Measurements from ENCODE around the gene BCKDHA. TPM values are rescaled to one million over a fixed set of nuclear protein-coding genes. Genes with fewer than 3 reads are reported as not detected.
"Not testable (repeated sequence)": the region's sequence is repeated elsewhere in the genome, so short reads cannot be mapped to it uniquely, and the experiment has no call there.

BCKDHA gene
- total RNA-seq, 1 donor from 2014 or later = 6.8 TPM

DNA sequence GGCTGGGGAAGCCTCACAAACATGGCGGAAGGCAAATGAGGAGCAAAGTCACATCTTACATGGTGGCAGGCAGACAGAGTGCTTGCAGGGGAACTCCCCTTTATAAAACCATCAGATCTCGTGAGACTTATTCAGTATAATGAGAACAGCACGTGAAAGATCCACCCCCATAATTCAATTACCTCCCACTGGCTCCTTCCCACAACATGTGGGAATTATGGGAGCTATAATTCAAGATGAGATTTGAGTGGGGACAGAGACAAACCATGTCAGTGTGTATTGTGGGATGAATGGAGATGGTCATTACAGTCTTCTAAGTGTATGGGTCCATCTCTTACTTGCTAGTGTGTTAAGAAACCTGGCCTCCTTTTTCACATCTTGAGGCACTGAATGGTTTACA is 4.4 kb downstream of the BCKDHA start:
- no peaks in the 10 kb centered on the region for H3K27me3 Mint-ChIP-seq (ENCODE audit: low read depth)
- no peak for DNase-seq (ENCODE audit: low read depth, low spot score)
- H3K4me3 Mint-ChIP-seq = peak overlapping the region; percentile 47
- peaks cover 21% of the 10 kb centered on the region for H3K4me1 Mint-ChIP-seq
- H3K27ac Mint-ChIP-seq (ENCODE audit: unreplicated experiment) = no peak overlapping the region
- no peaks in the 10 kb centered on the region for H3K9me3 Mint-ChIP-seq
- TF ChIP-seq, protein P1, sequence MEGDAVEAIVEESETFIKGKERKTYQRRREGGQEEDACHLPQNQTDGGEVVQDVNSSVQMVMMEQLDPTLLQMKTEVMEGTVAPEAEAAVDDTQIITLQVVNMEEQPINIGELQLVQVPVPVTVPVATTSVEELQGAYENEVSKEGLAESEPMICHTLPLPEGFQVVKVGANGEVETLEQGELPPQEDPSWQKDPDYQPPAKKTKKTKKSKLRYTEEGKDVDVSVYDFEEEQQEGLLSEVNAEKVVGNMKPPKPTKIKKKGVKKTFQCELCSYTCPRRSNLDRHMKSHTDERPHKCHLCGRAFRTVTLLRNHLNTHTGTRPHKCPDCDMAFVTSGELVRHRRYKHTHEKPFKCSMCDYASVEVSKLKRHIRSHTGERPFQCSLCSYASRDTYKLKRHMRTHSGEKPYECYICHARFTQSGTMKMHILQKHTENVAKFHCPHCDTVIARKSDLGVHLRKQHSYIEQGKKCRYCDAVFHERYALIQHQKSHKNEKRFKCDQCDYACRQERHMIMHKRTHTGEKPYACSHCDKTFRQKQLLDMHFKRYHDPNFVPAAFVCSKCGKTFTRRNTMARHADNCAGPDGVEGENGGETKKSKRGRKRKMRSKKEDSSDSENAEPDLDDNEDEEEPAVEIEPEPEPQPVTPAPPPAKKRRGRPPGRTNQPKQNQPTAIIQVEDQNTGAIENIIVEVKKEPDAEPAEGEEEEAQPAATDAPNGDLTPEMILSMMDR (conservative IDR thresholded peaks at IDR 0.05) = no peak
- no peaks in the 10 kb centered on the region for H3K36me3 Mint-ChIP-seq (ENCODE audit: low read depth)

DNA sequence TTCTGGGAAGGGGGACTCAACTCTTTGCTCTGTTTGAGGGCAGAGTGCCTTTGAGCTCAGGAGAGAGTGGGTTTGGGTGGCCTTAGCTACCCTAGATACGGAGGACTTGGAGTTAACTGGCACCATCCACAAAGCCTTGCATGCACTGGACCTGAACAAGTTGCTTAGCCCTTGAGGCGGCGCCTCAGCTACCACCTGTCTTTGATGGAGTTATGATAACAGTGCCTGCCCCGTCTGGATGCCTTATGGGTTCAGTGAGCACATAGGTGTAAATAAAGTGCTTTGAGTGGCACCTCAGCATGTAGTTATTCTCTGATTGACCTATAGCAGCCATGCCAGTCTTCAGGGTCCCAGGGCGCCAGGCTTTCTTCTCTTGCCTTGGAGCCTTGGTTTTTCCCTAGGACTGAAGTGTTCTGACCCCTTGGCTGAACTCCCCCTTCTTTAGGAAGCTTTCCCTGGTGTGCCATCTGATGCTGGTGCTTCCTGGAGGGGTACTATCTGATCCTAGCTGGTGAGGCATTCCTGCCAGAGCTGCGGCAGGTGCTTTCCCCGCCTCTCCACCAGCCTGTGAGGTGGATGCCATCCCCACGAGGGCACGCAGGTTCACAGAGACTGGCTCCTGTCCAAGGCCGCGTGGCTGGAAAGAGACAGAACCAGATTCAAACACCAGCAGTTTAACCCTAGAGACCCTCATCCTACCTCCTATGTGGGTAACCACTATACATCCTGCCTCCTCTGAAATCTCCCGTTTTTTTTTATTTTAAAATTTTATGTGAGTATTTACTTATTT is 5.8 kb downstream of the BCKDHA start:
- Mint-ChIP-seq H3K9me3 (no peaks in the 10 kb centered on the region), H3K4me3 (no peak overlapping the region), H3K4me1 (peaks cover 7% of the 10 kb centered on the region), H3K27ac (ENCODE audit: unreplicated experiment) (no peak overlapping the region), H3K27me3 (ENCODE audit: low read depth) (no peaks in the 10 kb centered on the region), H3K36me3 (ENCODE audit: low read depth) (no peaks in the 10 kb centered on the region)
- no peak for DNase-seq (ENCODE audit: low read depth, low spot score)
- TF ChIP-seq, protein P1 (conservative IDR thresholded peaks at IDR 0.05) = no peak

DNA sequence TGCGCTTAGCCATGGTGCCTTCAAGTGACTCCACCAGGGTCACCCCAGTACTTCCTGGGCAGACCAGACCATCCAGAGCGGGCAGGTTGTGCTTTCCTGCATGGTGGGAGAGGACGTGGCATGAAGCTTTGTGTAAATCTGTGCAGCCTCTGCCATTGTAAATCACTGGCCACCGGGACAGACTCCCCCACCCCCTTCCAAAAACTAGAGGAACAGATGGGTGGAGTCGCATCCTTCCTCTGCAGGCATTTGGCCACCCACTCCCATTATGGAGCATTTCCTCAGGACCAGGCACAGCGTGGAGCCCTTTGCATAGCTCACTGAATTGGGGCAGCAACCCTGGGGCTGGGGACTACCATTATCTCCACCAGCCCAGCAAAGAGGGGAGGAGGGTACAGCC is 8.2 kb downstream of the BCKDHA start:
- H3K4me1 Mint-ChIP-seq = no peaks in the 10 kb centered on the region
- H3K27me3 Mint-ChIP-seq (ENCODE audit: low read depth) = no peaks in the 10 kb centered on the region
- no peak overlapping the region for H3K4me3 Mint-ChIP-seq
- no peak overlapping the region for H3K27ac Mint-ChIP-seq (ENCODE audit: unreplicated experiment)
- H3K36me3 Mint-ChIP-seq (ENCODE audit: low read depth) = no peaks in the 10 kb centered on the region
- TF ChIP-seq, protein P1 (conservative IDR thresholded peaks at IDR 0.05) = no peak
- no peaks in the 10 kb centered on the region for H3K9me3 Mint-ChIP-seq
- no peak for DNase-seq (ENCODE audit: low read depth, low spot score)

DNA sequence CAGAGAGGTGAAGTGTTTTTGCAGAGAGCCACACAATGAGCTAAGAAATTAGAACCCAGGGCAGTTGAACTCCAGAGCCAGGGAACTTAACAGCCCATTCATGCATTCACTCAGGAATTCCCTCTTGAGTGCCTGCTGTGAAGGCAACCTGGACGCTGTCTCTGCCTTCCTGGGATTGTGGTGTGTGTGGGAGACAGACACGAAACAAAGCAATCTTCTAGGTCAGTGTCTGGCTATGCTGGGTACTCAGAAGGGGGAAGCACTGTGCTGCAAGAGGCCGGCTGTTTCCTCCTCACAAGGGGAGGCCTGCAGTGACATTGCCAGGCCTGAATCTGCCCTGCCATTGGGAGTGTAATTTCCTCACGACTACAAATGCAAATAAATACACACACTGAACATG is 9.7 kb downstream of the BCKDHA start:
- H3K9me3 Mint-ChIP-seq = no peaks in the 10 kb centered on the region
- H3K36me3 Mint-ChIP-seq (ENCODE audit: low read depth) = no peaks in the 10 kb centered on the region
- no peak for DNase-seq (ENCODE audit: low read depth, low spot score)
- no peak overlapping the region for H3K27ac Mint-ChIP-seq (ENCODE audit: unreplicated experiment)
- no peaks in the 10 kb centered on the region for H3K4me1 Mint-ChIP-seq
- TF ChIP-seq, protein P1 (conservative IDR thresholded peaks at IDR 0.05) = no peak
- no peak overlapping the region for H3K4me3 Mint-ChIP-seq
- H3K27me3 Mint-ChIP-seq (ENCODE audit: low read depth) = no peaks in the 10 kb centered on the region

DNA sequence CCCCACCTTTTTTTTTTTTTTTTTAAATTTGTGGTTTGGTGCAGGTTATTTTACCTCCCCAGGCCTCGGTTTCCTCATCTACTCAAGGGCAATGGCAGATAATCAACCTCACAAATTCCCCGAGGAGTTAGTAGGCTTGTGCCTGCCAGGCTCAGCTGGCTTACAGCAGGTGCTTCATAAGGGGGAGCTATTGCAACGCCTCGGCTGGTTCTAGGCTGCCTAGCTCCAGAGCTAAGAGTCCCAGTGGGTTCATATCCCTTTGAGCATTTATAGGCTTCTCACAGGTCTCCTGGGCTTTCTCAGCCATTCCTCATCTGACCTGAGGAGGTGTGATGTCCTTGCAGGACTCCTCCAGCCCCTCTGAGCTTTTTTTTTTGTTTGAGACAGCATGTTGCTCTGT is 10.6 kb downstream of the BCKDHA start:
- Mint-ChIP-seq H3K27me3 (ENCODE audit: low read depth) (no peaks in the 10 kb centered on the region), H3K4me1 (no peaks in the 10 kb centered on the region), H3K4me3 (no peak overlapping the region), H3K27ac (ENCODE audit: unreplicated experiment) (no peak overlapping the region), H3K36me3 (ENCODE audit: low read depth) (no peaks in the 10 kb centered on the region), H3K9me3 (no peaks in the 10 kb centered on the region)
- TF ChIP-seq, protein P1 (conservative IDR thresholded peaks at IDR 0.05) = no peak
- no peak for DNase-seq (ENCODE audit: low read depth, low spot score)

DNA sequence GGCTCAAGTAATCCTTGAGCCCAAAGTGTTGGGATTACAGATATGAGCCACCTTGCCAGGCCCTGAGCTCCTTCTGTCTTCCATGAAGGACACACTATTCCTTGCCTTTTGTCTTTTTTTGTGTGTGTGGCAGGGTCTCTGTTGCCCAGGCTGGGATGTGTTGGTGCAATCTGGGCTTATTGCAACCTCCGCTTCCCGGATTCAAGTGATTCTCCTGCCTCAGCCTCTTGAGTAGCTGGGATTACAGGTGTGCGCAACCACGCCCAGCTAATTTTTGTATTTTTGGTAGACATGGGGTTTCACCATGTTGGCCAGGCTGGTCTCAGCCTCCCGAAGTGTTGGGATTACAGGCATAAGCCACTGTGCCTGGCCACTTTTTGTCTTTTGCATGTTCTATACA is 11.2 kb downstream of the BCKDHA start:
- not testable (repeated sequence) for H3K9me3 Mint-ChIP-seq; H3K36me3 Mint-ChIP-seq (ENCODE audit: low read depth); DNase-seq (ENCODE audit: low read depth, low spot score); H3K27ac Mint-ChIP-seq (ENCODE audit: unreplicated experiment); H3K4me3 Mint-ChIP-seq; H3K4me1 Mint-ChIP-seq; H3K27me3 Mint-ChIP-seq (ENCODE audit: low read depth)
